Dermis blood vessel endothelial cell (primary cell): ENCODE data around the gene USP19. TPM values are rescaled to one million over a fixed set of nuclear protein-coding genes. Genes with fewer than 3 reads are reported as not detected.

Experiments used
- DNase-seq: peaks from one replicate; pipeline ENCODE4 v3.0.0; 2010
- total RNA-seq: library from RNA; depleted of rRNA; stranded (reverse); fragments of >200 nt; gene quantifications from 2 replicates; pipeline ENCODE4 v1.2.3, GENCODE V29; 2014

USP19 gene
- 50.2 and 58.4 TPM in 2 replicates for total RNA-seq

GRCh38 chr3:49120438-49121131 lies at the start of gene USP19:
Gene USP19 (minus strand): TSS chr3:49120823. CDS start chr3:49119145, 1,678 bp downstream.
- DNase-seq = peak; percentile 94

DNA sequence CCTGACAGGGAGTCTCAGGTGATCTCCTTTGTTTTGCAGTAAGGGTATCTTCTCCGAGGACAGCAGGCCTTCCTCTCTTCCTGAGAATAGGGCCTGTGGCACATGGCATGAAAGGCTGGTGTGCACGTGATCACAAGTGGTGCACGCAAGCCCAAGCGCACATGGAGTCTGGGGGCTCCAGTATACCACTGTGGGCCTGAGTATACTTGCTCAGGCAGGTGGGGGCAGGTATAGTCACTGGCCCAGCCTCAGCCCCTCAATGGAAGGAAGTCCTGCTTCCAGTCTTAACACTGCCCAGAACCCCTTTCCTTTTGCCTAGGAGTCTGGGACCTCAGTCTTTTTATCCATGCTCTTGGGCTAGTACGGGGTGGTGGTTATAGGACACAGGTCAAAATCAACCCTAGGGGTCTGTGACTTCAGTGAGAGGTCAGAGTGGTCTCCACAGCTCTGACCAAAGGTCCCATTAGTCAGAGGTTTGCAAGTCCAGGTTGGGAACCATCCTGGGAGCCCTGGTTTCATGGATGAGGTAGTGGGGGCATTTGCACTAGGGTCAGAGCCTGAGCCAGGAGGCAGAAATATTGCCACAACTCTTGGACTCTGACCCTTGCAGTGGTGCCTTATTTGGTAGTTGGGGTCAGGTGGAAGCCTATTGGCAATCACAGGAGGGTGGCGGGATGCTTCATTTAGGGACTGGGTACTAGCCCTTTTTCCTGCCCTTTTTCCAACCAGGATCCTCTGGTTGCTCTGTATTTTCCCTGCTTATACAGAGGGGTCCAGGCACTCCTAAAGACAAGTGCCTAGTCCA lies 46.3 kb upstream of the USP19 start:
- no peak for DNase-seq

- peak; percentile 78 for DNase-seq
Measured at GRCh38 chr3:49165771-49166751, 45.4 kb upstream of the USP19 start, which contains the start of gene CCDC71. Gene CCDC71 (minus strand): TSS chr3:49166331. CDS start chr3:49164208, 2,123 bp downstream.

DNA sequence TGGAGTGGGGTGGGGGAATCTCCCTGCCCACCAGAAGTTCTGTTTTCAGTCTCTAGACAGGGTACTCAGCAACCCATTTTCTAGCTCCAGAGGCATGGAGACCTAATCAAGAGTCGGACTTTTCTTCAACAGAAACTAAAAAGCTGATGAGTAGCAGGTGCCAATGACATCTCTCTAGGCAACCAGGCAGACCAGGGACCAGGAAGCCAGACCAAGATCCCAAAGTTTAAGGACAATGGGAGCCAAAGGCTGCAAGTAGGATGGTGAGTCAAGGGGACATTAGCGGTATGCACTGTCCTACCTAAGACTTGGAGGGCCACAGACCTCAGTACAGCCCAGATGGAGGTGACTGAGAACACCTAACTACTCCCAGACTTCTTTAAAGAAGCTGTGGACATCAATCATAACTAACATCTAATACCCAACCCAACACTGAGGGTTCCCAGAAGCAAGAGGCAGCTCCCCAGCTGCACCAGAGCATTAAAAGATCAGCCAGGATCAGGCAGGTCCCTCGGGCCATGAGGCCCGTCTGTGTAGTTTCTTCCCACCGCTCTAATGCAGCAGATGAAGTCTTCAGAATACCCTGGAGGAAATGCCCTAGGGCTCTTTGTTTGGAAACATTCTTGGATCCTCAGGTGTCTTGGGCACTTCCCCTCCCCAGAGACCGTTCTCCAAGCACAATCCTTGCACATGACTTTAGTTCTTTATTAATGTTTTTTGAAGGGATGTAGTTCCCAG lies 44.5 kb upstream of the USP19 start:
- DNase-seq = peak; percentile 35

DNA sequence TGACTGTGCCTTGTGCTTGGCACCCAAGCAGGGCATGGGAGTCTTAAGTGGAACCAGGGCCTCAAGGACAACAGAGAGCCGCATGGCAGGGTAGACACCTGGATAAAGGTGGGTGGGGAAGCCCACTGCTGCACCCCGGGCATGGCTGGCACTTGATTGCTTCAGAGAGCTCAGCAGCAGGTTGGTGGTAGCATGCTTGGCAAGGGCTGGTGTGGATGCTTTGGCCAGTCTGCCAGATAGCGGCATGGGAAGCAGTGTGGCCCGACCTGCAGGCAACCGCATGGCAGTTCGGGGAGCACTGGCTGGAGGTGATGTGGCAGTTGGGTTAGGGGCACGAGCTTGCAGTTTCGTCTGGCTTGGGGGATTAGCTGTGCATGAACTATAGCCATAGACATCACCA lies 43.0 kb upstream of the USP19 start:
- DNase-seq = no peak

GRCh38 chr3:49162751-49163419 lies 42.3 kb upstream of the USP19 start:
- DNase-seq = no peak

GRCh38 chr3:49161808-49162530 lies 41.3 kb upstream of the USP19 start:
- DNase-seq = no peak

- DNase-seq = no peak
Measured at GRCh38 chr3:49161197-49161596, 40.6 kb upstream of the USP19 start.

- no peak for DNase-seq
Measured at GRCh38 chr3:49158792-49159191, 38.2 kb upstream of the USP19 start.

DNA sequence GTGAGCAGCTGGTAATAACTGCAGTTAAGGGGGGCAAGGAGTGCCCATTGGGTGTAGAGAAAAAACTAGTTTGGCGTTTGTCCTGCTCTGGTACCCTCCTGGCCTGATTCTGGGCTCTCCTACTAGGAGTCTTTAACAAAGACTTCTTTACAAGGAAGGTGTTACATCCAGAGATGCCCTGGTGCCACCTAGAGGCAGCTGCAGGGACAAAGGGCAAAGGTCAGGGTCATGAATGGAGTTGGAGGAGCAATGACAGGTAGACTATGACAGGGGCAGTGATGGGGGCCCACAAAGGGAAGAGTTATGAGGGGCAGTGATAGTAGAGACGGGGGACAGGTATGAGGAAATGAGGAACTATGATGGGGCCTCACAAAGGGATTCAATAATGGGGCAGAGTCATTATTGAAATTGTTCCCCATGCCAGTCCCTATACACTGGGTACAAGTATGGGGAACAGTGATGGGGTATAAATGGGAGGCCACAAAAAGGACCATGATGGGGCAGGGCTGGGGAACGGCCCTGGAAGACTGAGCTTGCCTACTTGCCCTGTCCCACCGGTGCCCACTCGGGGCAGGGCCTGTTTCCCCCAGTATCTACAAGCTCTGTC lies 37.6 kb upstream of the USP19 start:
- peak; percentile 45 for DNase-seq

DNA sequence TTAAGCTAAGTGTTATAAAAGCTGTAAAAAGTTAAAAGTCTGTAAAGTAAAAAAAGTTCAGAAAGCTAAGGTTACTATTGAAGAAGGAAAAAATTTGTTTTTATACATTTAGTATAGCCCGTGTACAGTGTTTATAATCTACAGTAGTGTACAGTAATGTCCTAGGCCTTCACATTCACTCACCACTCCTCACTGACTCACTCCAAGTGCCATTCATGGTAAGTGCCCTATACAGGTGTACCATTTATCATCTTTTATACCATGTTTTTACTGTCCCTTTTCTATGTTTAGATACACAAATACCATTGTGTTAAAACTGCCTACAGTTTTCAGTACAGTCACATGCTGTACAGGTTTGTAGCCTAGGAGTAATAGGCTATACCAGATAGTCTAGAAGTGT lies 36.7 kb upstream of the USP19 start:
- no peak for DNase-seq

GRCh38 chr3:49153349-49153912 lies 32.8 kb upstream of the USP19 start:
- DNase-seq = no peak

DNA sequence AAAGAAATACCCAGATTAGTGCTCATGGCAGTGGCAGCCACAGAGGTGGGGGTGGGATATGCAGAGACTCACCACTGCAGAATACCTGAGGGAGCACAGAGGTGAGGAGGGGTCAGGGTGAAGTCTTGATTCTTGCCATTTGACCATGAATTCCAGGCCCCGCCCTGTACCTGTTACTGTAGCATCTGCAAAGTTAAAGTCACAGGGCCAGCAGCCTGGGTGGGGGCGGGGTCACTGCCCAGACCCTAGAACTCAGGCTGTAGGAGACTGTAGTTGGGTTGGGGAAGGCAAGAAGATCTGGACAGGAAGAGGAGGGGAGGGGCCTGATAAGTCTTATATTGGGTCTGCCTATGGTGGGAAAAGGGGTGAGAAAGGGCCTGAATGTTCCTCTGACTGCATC lies 31.0 kb upstream of the USP19 start:
- no peak for DNase-seq

- no peak for DNase-seq
Measured at GRCh38 chr3:49148159-49148558, 27.5 kb upstream of the USP19 start.

DNA sequence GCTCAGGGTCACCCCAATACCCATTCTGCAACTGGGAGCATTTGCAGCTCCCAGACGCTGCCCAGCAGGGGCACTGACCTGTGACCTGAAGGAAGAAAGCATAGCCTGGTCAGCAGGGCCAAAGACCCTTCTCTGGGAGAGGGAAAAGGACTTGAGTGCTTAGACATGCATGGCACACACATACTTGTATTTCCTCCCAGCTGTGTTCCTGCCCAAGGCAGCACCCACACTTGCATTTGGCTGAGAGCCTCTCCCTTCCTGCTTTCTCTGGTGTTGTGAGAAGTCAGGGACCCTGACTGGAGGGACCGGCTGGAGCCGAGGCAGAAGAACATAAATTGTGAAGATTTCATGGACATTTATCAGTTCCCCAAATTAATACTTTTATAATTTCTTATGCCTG lies 19.5 kb upstream of the USP19 start:
- DNase-seq = no peak

GRCh38 chr3:49135499-49135898 lies 14.9 kb upstream of the USP19 start:
- no peak for DNase-seq

DNA sequence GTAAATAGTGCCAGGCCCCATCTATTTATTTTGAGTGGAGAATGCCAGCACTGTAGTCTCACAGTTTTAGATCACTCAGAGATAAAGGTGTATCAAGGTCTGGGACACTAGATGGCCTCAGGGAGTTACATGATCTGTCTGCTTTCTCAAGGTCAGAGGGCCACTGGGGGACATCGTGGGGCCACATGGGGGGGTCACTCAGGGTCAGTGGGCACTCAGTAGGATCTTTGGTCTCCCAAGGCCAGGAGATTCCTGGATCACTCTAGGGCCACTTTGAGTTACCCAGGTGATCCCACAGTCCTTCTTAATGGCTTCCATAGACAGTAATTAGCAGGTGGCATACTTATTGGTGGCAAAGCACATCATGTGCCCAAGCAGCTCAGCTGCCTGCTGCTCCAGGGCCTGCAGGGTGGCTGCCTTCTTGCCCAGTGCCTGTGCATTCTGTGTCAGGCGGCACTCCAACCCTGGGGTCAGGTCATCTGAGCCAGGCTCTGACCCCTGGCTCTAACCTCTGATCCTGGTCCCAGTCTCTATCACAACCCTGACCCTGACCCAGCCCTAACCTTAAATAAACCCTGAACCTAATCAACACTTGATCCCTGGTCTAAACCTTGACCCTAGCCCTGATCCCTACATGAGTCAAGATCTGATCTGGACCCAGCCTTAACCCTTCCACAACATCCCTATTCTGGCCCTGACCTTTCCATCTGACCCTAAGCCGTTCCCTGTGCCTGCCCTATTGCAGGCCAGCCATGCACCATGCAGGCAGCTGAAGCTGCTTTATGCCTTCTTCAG lies 14.0 kb upstream of the USP19 start:
- DNase-seq = peak; percentile 25

DNA sequence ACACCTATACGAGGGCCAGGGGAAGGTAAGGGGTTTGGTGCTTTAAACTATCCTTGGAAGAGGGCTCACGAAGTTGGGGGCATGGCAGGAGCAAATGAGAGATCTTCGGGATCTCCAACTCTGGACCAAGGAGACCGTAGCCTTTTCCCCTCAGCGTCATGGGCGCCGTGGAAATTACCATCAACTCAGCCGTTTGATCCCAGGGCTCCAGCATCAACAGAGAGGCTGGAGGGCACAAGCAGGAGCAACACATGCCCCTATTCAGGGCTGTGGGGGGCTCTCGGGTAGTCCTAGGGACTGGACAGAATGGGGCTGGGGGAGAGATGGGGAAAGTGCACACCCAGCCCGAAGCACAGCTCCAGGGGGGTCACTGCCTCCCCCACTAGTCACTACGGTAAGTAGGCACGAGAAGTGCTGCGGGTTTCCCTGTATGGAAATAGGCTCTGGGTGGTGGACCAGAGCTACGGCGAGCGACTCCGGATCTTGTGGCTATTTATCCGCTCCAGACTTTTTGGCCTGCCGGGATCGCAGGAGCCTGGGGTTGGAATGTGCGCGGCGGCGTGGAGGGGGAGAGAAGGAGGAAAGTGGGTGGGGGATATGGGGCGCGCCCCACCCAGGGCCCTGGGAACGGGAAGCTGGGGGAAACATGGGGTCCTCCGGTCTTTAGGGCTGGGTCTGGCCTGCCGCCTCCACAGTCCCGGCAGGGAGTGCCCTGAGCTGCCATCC lies 12.8 kb upstream of the USP19 start:
- peak; percentile 95 for DNase-seq
